DOHH2 (cell line): Measurements from ENCODE around the gene ACACB.

Experiments
- CTCF ChIP-seq: fragments of 200-600 bp; sonication (generic); IDR thresholded peaks from one replicate; pipeline ENCODE4 v1.5.1; 2014; ENCODE audit warnings: antibody characterized with exemption, mild to moderate bottlenecking, low read depth, low read length; ENCODE audit not compliant: poor library complexity, severe bottlenecking
- EZH2phosphoT487 ChIP-seq: fragments of 200-600 bp; sonication (generic); IDR thresholded peaks from 2 replicates; pipeline ENCODE4 v1.6.1; 2017; ENCODE audit warnings: borderline replicate concordance, mild to moderate bottlenecking, antibody characterized with exemption, low read length, moderate library complexity, mixed read lengths

GRCh38 chr12:109170324-109170723 is 53.9 kb downstream of the ACACB start:
- no peak for TF ChIP-seq CTCF
- TF ChIP-seq EZH2phosphoT487, result no peak
